ENCODE measurements around the gene INTS13.
"Not testable (repeated sequence)": the region's sequence is repeated elsewhere in the genome, so short reads cannot be mapped to it uniquely, and the experiment has no call there.

INTS13 gene

DNA sequence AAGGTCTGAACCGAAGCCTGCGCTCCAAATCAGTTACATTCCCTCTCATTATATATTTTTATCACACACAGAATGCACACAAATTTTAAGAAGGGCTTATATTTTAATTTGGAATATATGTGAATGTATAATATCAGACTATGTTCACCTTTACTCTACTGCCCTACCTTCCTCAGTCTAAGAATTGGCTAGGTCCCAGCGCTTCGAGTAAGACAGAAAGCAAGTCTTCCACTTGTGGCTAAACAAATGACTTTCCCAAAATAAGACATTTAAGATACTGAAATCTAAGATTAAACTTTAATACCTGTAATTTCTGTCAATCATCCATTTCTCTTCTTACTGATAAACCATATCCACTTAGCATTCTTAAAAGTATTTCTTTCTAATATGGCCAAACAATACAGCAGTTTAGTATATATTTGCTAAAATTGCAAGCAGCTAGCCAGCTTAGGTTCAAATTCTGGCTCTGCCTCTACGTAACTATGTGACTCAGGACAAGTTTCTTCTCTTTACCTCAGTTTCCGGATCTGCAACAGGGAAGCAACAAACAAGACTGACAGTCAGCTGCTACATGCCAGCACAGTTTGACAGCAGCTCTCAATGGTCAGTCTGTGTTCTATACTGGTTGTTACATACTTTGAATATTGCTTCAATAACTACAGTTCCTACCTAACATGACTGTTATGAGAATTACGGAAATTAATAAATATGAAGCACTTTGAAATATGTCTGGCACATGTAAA is 2.0 kb downstream of the INTS13 start:
- DNase-seq (ENCODE audit: low read depth): no peak

DNA sequence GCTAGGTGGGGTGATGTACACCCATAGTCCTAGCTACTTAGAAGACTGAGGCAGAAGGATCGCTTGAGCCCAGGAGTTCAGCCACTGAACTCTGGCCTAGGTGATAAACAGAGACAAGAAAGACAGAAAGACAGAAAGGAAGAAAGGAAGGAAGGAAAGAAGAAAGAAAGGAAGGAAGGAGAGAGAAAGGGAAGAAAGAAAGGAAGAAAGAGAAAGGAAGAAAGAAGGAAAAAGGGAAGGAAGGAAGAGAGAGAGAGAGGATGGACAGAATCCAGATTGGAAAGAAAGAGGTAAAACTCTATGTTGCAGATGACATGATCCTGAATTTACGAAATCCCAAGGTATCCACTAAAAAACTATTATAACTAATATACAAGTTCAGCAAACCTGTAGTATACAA is 8.2 kb downstream of the INTS13 start:
- no peak for DNase-seq (ENCODE audit: low read depth)

DNA sequence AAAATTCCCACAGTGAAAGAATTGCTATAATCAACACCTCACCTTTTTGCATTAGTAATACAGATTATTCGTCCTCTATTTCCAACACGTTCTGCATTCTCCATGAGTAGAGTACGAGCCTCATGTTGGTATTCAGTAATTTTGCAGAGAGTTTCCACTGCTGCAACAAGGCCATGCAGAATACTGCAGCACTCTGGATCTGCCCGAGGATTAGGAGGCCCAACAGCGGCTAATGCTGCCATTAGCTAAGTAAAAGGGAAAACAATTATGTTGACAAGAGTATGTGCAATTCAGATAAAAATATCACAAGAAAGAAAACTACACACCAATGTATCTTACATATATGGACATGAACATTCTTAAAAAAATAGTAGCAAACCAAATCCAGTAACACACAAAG is 9.1 kb downstream of the INTS13 start:
- no peak for DNase-seq (ENCODE audit: low read depth)

DNA sequence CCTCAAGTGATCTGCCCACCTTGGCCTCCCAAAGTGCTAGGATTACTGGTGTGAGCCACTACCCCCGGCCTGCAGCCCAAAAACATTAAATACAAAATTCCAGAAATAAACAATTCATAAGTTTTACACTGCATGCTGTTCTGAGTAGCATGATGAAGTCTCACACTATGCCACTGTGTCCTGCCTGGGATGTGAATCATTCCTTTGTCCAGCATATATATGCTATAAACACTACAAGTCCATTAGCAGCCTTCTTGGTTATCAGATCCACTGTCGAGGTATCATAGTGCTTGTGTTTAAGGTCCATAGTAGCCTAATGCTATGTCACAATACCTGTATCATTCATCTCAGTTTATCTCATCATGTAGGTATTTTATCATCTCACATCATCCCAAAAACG is 15.9 kb downstream of the INTS13 start:
- DNase-seq (ENCODE audit: low read depth): no peak

DNA sequence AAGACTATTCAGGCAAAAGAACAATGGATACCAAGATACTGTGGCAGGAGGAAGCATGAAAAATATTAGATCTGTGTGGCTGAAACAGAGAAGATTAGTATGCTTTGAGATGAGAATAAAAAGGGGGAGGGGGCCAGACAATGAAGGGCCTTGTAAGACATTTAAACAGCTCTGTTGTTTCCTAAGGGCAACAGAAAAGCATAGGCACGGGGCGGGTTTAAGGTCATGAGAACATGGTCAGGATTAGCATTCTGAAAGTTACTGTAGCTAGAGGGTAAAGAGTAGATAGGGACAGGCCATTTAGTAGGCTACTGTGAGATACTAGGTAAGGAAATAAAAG is 18.6 kb downstream of the INTS13 start:
- no peak for DNase-seq (ENCODE audit: low read depth)

DNA sequence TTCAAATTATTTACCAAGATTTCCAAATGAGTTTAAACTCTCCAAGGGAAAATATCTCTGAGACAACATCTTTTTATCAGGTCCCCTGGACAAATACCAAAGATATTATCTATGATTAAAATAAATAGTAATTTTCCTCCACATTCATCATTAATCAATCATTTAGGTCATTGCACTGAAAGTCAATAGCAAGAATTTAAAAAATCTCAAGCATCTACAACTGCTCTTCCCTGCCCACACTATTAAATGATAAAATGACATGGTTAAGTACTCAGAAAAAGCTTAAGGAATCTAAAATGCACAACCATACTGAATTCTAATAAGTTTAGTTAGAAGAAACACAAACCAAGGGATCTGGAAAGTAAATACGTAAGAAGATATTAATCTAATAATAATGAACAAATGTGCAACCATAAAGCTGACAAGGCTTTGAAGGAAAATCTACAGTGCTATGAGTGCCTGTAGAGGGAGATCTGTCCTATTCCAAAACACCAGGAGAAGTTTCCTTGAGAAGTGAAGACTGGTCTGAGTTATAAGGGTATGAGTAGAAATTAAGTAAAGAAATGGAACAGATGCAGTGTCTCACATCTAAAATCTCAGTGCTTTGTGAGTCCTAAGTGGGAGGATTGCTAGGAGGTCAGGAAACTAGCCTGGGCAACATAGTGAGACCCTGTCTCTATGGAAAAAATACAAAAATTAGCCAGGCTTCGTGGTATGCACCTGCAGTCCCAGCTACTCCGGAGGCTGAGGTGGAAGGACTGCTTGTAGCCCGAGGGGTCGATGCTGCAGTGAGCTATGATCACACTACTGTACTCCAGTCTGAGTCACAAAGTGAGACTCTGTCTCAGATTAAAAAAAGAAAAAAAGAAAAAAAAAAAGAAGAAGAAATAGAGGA is 19.2 kb downstream of the INTS13 start:
- DNase-seq (ENCODE audit: low read depth): no peak

DNA sequence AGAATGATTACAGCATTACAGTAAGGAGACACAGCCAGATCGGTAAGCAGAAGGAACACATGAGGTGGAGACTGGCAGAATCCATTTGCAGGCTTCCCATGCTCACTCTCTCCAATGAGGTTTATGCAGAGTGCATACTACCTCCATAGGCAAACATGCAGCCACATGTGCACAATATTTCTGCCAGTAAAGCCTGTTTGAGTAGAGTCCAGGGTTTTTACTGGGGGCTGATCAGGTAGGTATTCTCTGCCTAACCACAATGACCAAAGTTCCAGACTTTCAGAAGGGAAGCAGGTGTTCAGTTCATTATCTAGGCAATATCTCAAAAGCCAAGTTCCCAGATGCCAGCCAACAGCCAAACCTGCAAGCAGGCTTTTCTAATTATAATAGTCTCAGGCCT is 31.1 kb downstream of the INTS13 start:
- no peak for DNase-seq (ENCODE audit: low read depth)

DNA sequence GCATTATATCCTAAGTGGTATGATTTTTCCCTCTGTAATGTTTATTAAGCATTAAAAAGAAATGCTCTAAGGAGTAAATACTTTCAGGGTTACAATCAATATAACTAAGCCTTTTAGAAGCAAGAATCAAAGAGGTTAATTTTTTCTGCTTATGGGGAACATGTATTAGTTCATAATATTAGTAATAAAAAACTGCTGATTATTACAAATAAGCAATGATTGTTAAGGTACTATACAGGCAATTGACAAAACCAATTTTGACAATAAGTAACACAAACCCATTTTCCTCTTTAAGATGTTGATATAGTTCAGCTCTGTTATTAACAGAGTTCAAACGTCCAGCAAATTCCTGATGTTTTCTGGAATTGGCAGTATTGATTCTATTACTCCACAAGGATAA is 31.8 kb downstream of the INTS13 start:
- no peak for DNase-seq (ENCODE audit: low read depth)

DNA sequence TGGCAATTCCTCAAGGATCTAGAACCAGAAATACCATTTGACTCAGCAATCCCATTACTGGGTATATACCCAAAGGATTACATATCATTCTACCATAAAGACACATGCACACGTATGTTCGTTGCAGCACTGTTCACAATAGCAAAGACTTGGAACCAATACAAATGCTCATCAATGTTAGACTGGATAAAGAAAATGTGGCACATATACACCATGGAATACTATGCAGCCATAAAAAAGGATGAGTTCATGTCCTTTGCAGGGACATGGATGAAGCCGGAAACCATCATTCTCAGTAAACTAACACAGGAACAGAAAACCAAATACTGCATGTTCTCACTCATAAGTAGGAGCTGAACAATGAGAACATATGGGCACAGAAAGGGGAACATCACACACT is 34.4 kb downstream of the INTS13 start:
- not testable (repeated sequence) for DNase-seq (ENCODE audit: low read depth)

DNA sequence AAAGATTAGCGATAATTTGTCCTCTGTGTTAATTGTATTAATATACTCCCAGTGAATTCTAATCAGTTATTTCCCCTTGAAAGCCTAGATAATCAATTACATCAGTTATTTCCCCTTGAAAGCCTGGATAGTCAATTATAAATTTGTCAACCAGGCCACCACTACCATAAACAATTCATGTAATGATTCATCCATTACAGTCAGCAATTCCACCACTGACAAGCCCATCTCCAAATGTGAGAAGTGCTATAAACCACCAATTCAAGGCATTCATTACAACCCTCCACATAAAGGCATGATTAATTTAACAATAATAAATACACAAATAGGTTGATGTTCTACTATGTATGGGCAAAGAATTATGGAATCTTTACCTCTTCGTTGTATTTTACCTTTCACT is 40.9 kb downstream of the INTS13 start:
- no peak for DNase-seq (ENCODE audit: low read depth)

DNA sequence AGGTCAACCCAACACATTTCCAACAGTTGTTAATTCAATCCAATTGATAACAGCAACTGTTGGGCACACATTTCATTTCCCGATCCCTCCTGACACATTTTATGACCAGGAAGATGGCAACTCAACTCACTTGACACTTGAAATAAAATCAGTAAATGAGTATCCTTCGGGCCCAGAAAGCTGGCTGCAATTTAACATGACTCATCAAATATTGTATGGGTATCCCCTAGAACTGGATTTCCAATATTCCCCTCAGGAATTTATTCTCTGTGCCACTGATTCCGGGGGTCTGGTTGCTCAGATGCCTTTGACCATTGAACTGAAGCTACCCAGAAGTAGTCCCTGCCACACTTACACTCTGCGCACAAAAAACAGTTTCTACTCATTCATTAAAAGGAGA is 42.1 kb downstream of the INTS13 start:
- DNase-seq (ENCODE audit: low read depth): no peak

DNA sequence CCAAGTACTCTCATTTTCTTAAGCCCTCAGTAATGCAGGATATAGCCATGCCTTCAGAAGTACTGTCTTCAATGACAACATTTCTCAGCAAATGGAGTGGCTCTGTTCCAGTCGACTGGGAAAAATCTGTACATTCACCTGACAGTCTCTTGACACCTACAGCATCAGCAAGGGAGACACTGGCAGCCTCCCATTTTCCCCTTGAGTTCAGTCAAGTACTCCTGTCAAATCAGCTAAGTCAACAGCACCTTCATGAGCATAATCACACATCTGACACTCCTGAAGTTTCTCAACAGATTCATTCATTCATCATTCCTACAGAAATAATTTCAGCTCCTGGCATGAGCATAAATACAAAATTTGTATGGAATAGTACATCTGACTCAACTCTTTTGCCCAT is 46.1 kb downstream of the INTS13 start:
- no peak for DNase-seq (ENCODE audit: low read depth)

DNA sequence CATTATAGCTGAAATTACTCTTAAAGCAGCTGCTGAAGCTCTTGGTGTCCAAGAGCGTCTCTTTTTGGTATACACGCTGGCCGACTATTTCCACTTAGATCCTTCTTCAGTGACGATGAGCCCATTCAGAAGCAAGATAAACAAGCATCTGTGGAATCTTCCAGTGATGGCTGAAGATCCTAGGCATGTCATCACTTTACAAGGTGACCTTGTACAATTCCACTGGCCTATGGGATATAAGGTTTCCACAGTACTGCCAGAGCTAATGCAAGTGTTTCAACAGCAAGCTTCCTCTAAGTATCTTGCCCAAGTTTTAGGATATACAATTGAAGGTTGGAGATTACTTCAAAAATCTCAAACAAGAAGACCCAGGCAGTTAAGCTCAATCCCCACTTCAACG is 47.0 kb downstream of the INTS13 start:
- DNase-seq (ENCODE audit: low read depth): no peak

DNA sequence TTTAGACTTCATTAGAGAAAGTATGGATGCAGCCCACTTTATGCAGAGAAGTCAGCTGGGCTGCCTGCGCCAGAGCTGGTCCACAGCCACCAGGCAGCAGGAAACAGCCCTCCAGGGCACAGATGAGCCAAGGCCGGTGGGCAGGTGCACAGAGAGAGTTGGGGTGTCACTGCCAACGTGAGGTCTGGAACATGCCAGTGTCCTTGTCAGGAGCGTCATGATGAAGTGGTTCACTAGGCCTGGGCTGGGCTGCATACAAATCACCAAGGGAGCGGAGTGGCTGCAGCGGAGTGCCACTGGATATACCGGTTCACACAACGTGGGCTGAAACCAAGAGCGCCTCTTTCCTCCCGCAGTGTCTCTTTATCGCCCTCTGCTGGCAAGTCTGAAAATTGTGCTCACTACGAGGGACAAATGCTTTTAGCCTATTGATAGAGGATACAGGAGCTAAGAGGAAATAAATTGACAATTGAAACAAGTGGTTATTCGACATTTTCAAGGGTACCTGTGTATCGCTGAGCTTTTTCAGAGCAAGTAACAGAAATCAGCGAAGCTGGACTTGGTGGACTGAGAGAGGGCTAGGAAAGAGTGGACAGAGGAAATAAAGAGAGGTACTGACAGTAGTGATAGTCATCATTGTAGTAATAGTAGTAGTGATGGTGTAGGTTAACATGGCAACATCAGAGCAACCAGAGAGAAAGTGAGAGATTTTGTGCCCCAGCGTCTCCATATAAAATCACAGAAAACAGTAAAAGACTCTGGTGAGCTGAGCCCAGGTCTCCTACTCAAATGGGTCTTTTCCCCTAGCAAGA is 52.8 kb downstream of the INTS13 start:
- DNase-seq (ENCODE audit: low read depth): peak; percentile 67

DNA sequence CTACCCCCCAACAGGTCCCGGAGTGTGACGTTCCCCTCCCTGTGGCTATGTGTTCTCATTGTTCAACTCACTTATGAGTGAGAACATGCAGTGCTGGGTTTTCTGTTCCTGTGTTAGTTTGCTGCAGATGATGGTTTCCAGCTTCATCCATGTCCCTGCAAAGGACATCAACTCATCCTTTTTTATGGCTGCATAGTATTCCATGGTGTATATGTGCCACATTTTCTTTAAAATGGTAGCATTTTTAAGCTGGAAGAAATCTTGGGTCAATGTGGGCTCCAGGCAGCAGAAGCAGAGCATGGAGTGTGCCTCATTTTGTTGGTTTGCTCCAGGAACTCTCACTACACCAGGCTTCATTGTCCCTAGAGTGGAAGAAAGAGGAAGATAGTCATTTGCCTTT is 57.2 kb downstream of the INTS13 start:
- no peak for DNase-seq (ENCODE audit: low read depth)

DNA sequence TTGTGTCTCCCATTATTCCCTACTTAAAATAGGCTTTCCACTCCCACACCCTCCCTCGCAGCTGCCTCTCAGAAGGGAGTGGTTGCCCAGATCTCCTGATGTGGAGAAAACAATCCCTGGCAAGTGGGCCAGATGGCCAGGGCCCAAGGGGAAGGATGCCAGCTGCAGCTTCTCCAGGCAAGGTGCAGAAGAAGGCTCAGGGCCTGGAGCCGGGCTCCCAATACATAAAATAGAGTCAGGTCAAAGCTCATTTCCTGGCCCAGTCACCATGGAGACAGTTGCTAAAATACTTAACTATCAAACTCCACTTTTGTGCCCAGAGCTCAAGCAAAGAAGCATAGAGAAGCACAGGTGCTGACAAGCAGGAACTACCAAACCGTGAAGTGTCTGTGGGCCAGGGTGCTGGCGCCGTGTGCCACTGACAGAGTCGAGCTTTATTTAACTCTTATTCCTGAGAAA is 59.1 kb downstream of the INTS13 start:
- peak; percentile 8 for DNase-seq (ENCODE audit: low read depth)

DNA sequence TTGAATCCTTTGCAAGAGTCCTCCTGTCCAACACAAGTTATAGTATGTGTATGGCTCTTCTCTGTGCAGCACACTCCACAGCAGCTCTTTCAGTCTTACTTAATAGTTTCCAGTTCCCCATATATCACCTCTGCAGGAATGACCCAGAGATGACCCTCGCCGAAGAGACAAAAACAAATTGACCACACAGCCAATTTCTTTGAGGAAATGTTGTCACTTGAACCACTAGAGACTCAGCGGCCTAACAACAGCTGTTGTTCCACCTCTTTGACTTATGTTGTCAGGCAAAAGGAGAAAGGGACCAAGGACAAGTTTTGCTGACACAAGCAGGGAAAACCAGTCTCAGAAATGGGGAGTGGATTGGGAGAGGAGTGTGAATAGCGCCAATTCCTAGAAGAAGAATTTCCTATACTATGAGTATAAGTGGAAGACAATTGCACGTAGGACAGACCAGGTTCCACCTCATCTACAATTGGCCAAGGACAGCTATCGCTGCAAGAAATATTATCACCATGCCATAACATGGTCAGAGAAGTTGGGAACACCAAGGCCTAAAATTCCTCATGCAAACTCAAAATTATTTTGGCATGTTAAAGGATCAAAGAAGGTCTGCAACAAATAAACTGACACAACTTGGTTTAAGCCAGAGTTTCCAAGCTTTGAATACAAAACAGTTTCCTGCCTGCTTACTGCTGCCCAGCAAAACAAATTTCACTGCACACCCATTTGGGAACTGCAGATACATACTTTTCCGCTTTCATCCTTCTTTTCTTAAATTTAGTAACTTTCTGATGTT is 63.1 kb downstream of the INTS13 start:
- DNase-seq (ENCODE audit: low read depth): no peak

DNA sequence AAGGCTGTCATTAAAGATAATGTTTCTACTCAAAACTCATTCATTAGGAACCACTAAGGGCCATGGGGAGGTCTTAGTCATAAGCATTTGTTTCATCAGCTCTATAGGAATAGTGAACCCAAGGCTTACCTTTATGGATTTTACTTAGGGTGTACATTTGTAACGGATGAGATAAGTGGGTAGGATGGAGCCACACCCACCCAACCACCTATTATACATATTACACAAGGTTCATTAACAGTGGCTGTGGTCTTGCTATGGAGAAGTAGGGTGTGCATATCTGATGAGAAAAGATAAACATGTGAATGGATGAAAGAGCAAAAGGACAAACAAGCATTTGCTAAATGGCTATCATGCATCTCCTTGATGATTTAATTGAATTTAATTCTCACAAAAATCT is 65.2 kb downstream of the INTS13 start:
- no peak for DNase-seq (ENCODE audit: low read depth)

DNA sequence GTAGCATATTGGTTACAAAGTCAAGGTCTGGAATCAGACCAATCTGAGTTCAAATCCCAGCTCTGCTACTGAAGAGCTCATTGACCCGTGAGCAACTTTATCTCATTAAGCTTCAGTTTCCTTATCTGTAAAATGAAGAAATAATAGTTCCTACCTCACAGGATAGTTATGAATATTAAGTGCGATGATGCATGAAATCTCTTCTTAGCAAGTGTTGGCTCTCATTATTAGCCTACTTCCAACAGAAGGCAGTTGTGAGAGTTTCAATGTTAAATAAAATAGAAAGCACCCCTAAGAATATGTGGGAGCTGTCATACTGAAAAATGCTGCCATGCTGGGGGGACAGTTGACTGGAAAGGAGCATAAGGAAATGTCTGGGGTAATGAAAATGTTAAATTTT is 65.8 kb downstream of the INTS13 start:
- DNase-seq (ENCODE audit: low read depth): no peak

DNA sequence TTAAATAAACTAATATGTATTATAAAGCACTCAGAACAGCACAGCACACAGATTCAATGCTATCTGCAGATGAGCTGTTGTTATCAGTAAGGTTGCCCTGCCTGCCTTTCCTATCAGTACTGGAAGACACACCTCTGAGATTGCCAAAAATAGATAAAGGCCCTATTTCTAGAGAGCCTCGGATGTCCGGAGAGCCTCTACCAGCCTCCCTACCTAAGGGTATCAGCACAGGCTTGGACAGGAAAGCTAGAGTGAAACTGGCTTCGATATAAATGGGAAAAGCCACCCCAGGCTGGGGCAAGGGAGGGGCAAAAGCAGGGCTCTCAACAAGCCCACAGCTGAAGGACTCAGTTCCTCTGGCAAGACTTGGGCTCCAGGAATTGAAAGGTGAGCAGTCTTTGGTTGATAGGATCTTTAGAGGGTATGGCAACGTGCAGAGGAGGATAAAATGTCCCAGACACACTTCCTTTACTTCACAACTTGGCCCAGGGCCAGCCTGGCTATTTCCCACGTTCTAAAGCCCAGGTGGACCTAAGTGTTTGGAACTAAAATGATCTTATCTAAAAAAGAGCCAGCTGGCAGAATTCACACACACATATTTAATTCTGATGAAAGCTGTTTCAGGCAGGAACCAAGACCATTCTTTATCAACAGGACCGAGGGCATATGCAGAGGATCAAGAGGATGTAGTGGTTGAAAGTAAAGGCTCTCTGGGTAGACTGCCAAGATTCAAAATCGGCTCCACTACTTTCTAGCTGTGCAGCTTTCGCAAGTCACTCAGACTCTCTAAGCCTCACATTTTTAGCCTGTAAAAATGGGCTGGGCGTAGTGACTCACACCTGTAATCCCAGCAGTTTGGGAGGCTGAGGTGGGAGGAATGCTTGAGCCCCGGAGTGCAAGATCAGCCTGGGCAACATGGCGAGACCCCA is 67.0 kb downstream of the INTS13 start:
- DNase-seq (ENCODE audit: low read depth): no peak
